ENCODE data around the gene FIGNL2.
"Not testable (repeated sequence)": the region's sequence is repeated elsewhere in the genome, so short reads cannot be mapped to it uniquely, and the experiment has no call there.

The FIGNL2 gene

DNA sequence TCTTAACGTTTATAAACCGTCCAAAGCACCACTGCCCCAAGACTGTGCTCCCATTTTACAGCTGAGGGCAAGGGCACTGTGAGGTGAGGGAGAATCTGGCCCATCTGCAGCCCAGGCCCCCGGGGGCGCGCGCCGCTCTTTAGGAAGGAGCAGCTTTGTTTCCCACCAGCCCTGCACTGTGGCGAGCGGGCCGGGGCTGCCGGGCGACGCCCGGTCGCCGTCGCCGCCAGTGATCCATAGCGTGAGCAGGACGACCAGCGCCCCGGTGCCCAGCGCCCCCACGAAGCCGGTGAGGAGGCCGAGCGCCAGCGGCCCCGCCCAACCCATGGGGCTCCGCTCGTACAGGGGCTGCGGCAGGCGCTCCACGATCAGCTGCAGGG, 34.6 kb downstream of the FIGNL2 start:
- no peak for DNase-seq

DNA sequence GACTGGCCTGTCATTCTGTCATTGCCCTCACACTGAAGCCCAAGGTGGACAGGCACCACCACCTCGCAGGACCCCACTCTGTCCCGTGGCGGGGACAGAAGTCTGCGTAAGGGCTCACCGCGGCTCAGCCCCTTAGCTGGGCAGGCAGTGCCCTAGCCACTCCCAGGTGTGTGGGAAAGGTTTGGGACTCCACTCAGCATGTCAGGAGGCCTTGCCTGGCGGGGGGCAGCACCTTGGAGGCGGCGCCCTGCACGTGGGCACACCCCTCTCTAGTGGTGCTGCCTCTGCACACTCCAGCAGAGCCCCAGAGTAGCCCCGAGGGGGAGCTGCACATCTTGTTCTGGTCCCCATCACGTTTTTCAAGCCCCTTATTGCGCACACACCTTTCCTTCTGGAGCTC, 35.6 kb downstream of the FIGNL2 start:
- DNase-seq = no peak

DNA sequence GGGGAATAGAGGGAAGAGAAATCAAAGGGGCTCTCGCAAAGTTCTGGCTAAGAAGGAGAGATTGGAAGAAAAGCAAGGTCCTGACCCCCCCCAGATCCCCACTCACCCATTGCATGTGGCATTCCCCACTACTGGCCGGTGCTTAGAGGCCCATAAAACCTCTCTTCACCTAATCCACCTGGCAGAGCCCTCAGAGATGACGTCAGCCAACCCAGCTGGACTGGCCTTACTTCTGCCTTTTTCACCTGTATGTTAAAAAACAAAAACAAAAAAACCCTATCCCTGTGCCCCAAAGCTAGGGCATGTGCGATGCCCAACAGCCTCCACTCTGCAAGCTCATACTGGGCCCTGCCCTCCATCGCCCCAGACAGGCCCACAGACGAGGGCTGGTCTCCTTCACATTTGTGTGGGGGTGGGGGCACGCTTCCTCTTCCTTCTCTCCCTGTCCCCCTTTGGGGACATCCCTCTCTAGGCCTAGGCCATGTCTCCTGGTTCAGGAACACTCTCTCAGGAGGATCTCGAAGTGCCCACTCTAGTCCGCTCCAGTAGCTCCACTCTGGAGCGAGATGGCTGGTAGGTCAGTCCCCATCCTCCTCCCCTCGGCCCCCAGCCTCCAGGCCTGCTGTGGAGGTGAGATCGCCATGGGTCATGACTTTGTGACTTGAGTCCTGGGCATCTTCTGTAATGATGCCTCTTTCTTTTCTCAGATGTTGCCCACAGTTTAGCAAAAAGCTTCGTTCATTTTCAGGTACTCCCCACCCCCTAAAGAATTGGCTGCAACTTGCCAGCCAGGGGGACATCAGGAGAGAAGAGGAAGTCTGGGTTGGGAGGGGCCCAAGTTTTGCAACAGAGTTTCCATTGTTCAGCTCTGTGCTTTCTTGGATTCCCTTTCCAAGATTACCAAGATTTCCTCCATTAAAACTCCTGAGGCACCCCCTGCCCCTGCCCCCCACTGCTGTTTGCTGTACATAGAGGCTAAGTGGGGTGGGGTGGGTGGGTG, 37.0 kb downstream of the FIGNL2 start:
- no peak for DNase-seq

DNA sequence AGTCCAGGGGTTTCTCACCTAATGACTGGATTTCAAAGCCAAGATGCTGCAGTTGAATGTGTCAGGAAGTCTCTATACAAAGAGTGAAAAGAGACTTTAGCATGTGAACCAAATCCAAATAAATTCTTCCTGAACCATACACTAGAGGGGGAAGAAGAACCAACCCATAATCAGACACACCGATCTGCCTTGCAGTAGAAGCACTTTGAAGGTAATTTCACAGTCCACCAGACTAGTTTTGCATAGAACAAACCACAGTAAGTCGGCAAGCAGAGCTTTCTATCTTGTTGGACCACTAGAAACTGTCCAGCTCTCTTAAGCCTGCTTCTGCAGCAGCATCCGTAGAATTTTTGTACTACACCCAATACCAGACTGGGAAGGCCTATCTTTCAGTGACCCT, 39.3 kb downstream of the FIGNL2 start:
- no peak for DNase-seq

DNA sequence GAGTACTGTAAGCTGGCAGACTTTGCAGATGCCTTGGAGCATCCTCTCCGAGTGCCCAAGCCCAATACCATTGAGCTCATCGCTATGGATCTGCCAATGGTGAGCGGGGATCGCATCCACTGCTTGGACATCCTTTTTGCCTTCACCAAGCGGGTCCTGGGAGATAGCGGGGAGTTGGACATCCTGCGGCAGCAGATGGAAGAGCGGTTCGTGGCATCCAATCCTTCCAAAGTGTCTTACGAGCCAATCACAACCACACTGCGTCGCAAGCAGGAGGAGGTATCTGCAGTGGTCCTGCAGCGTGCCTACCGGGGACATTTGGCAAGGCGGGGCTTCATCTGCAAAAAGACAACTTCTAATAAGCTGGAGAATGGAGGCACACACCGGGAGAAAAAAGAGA, 41.6 kb downstream of the FIGNL2 start:
- no peak for DNase-seq

DNA sequence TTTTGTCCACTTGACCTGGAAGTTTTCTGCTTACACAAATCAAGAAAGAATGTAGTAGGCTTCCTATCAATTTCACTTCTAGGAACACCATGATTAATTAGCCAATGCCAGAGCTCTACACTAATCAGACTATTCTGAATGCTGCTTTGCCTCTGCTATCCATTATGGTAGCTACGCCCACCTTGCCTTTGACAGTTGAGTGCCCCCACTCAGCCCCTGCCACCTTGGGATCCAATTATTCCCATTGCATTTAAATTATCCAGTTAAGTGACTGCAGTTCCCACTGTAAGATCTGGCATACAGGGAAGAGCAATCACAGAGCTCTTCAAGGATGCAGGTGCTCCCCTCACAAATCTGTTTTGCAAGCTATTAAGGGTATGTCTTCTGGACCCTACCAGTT, 47.5 kb downstream of the FIGNL2 start:
- DNase-seq = no peak

DNA sequence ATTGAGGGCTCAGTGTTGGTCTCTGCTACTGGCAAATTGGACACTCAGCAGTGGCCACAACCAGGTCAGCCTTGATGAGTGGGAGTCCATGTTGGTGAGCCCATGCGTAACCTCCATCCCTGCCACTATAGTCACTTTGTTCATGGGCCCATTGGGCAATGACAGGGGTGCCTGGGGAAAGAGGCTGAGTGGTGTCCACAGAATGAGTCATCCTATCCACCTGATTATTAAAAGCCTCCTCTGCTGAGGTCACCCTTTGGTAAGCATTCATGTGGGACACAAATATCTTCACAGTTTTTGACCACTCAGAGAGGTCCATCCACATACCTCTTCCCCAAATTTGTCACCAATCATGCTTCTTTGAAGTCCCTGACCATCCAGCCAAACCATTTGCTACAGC, 50.0 kb downstream of the FIGNL2 start:
- DNase-seq = no peak

DNA sequence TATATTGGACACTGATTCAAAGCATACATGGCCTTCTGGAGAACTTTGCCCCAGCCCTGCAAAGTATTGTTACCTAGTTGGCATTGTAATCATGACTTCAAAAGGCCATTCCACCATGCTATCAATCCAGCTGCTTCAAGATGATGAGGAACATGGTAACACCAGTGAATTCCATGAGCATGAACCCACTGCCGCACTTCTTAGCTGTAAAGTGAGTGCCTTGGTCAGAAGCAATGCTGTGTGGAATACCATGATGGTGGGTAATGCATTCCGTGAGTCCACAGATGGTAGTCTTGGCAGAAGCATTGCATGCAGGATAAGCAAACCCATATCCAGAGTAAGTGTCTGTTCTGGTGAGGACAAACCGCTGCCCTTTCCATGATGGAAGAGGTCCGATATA, 50.5 kb downstream of the FIGNL2 start:
- DNase-seq = not testable (repeated sequence)

DNA sequence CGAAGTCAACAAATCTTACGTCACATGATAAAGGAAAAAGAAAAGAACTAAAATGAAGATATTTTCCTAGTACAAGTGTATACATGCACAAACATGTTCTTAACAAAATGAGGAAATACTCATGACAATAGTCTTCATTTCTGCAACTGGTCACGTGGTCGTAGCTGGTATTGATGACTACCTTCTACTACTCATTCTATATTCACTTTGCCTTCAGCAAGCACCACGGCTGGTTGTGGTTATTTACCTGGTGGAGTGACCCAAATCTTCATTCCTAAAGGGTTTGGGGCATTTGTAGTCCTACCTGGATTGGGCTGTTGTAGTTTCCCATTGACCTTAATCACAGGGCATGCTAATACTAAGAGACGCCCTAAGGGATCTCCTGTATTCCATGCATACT, 51.2 kb downstream of the FIGNL2 start:
- no peak for DNase-seq

DNA sequence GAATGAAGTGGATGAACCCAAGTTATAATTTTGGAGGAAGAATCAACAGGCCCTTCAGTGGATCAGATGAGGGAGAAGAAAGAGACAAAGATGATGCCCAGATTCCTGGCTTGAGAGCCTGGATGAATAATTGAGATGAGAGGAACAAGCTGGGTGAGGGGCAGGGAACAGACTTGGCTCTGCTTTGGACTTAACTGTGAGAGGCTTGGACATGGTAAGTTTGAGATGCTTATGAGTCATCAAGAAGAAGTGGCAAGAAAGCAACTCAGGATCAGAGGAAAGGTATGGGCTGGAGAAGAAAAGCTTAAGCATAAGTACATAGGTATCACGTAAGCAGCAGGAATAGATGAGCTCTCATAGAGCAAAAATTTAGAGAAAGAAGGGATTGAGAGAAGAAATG, 55.3 kb downstream of the FIGNL2 start:
- DNase-seq = no peak

DNA sequence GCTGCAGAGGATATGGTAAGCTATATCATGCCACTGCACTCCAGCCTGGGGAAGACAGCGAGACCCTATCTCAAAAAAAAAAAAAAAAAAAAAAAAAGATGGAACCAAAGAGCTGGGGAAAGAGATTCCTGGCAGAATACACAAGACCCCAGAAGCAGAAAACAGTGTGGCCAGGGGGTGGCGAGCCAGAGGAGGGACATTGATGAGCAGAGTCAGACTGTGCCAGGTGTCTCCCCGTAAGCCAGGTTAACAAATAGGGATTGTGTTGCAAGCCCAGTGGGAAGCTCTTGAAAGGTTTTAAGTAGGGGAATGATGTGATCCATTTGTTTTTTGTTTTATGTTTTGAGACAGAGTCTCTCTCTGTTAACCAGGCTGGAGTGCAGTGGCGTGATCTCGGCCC, 56.1 kb downstream of the FIGNL2 start:
- DNase-seq = no peak

DNA sequence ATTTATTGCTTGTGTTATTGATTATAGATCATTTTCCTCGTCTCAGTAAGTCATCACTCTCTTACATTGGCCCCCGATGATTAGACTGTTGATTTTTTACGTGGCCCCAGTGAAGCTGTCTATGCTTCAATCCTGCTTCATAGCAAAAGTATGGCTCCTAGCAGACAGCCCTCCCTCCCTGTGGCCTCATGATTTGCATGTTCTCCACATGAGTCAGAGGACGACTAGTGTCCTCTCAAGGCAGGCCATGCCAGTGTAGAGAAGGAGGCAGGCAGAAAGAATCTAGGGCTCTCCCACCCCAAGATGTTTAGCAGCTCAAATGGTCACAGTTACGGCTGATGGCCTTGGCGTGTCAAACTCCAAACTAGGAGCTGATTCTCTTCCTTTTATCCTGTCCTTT, 59.6 kb downstream of the FIGNL2 start:
- DNase-seq = no peak

DNA sequence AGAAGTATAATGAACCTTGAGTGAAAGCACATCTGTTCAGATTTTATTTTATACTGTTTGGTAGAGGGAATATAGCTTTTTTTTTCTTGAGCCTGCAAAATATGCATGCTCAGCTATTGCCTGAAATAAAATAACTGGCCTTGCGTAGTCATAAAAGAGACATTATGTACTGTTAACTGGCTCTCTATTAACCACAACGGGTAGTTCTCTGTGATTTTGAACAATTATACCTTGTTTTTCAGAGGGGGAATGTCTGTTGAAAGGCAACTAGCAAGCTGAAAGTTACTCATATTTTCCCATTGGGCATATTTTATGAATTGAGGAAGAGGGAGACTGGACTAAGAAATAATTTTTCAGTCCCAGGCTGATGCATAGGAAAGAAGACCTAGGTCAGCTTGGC, 62.6 kb downstream of the FIGNL2 start:
- no peak for DNase-seq

DNA sequence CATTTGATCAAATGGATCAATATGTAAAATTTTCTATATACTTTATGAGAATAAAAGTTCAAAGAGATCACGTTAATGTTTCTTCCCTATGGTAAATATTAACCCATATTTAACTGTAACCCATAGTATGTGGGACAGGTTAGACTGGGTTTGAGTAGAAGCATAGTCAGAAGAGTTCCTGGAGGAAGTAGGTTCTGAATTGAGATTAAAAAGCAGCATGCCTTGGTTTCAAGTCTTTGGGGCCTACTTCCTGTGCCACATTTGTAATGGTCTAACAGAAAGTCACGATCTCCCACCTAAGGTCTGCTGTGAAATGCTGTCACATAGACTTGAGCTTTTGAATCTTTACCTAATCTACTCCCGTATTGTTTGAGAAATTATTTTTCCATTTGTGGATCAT, 63.8 kb downstream of the FIGNL2 start:
- no peak for DNase-seq

DNA sequence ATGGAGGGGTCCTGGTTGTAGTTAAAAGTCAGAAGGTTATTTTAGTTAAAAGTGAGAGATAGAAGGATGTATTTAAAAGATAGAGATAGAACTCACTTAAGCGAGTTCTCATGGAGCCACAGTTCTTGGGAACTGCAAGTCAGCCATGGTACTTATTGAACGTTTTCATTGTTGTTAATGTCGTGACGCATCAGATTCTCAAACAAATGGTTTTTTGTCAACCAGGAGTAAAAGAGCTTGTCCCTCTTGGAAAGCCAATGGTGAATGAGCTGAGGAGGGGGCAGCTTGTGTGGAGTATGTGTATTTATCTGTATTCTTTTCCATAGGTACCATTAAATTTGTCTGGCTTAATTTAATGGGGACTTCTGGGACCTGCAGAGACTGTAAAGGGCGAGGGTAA, 68.6 kb downstream of the FIGNL2 start:
- DNase-seq = no peak

DNA sequence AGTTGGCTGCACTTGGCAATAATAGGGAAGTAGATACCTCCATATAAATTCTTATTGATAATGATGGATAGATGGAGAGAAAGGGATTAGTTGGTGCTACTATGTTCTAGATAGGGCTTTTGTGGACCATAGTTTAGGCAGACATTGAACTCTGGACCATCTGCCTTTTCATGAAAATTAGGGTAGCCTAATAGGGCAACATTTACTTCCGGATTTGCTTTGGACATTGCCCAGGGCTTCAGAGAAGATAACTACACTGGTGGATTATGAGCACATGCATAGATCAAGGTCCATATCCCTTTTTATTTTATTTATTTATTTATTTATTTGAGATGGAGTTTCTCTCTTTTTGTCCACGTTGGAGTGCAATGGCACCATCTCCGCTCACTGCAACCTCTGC, 70.5 kb downstream of the FIGNL2 start:
- DNase-seq = no peak

DNA sequence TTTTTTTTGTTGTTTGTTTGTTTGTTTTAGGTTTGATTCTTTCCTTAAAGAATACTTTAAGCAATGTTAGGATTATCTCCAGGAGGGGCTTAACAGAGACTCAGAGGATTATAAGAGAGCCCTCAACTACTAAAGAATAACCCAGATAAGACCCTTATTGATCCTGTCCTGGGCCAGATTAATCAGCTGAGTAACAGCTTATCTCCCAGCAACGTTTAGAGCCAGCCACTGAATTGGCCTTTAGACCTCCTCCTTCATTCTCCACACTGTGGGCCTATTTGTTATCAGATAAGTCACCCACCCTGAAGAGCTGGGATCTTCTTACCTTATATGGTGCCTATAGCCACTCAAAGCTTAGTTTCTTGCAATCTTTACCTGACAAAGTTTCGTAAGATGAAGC, 71.1 kb downstream of the FIGNL2 start:
- no peak for DNase-seq

DNA sequence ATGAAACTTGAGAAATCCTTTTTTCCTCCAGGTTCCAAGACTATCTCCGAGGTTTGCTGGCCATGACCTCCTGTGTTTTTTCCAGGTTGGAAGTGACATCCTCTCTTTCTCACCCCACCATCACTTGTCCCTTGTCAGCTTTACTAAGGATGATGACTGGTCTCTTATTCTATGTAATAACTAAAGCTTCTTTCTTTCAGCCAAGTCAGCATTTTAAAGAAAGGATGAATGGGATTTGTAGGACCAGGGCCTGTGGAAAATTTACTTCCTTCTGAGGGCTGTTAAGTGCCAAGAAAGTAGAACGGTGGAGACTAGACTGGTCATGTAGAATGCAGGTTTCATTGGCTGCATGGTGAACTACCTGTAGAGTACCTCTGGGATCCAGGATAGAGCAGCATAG, 73.6 kb downstream of the FIGNL2 start:
- DNase-seq = no peak

DNA sequence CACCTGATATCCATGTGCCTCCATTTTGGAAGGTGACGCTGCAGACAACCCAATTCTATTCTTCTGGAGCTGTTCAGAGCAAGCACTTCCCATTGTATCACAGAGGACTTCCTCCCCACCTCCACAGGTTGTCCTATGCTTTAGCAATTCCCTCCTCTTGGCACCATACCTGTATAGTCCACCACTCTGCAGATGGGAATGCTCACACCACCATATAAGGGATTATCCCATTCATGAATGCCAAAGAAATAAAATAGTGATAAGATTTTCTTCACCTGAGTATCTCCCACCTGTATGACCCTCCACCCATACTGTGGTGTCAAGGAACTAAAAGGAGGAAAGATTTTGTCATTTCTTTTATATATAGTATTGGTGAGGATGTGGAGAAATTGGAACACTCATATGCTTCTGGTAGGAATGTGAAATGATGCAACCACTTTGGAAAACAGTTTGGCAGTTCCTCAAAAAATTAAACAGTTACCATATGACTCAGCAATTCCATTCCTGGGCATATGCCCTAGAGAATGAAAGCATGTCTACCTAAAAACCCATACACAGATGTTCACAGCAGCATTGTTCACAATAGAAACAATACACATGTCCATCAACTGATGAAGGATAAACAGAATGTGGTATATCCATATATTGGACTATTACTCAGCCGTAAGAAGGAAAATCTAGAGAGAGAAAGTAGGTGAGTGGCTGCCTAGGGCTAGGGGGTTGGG, 75.2 kb downstream of the FIGNL2 start:
- no peak for DNase-seq

DNA sequence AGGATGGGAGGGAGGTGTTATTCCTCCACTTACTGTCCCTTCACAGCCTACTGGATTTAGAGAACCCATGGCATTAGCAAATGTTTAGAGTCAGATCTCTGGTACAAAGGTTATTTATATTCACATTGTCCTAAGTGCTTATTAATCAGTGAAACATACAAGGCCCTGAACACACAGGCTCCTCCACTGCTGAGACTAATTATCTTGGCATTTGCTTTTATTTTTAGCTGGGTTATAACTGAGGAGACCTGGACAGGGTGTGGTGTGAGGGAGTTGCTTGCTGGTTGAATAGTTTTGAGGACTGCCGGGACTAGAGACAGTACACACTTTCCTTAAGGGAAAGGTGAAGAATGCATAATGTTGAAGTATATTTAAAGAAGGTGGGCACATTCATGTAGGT, 77.5 kb downstream of the FIGNL2 start:
- DNase-seq = no peak
